Choroid plexus epithelial cell (primary cell): ENCODE results near the gene ARFRP1.
"Not testable (repeated sequence)": the region's sequence is repeated elsewhere in the genome, so short reads cannot be mapped to it uniquely, and the experiment has no call there.

Source experiments
- DNase-seq: peaks from one replicate; pipeline ENCODE4 v3.0.0-alpha.2; 2010; ENCODE audit warnings: low read depth
- H3K4me3 ChIP-seq: 2 replicates; pipeline ENCODE4 v1.5.1; 2011; ENCODE audit warnings: low read depth, mild to moderate bottlenecking, control low read depth, low read length, moderate library complexity
- TF ChIP-seq, protein P1 (sequence below): conservative IDR thresholded peaks from 2 replicates; pipeline ENCODE4 v1.5.1; 2011; ENCODE audit warnings: low read depth, mild to moderate bottlenecking, control low read depth, inconsistent platforms, low read length, moderate library complexity

ARFRP1 gene

DNA sequence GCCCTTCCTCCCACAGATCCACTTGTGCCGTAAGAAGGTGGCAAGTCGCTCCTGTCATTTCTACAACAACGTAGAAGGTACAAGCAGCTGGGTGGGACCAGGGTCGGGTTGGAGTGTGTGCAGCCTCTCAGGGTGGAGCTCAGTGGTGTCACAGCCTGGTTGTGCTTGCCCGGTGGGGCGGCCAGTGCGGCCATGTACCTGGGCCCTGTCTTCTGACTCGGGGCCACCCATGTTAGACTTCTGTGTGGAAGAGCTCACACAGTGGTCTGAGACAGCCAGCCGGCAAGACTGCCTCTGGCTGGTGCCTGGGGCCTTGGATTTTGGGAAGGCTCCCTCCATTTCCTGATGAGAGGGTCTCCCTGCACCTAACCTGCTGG is 45.0 kb downstream of the ARFRP1 start:
- TF ChIP-seq, protein P1, sequence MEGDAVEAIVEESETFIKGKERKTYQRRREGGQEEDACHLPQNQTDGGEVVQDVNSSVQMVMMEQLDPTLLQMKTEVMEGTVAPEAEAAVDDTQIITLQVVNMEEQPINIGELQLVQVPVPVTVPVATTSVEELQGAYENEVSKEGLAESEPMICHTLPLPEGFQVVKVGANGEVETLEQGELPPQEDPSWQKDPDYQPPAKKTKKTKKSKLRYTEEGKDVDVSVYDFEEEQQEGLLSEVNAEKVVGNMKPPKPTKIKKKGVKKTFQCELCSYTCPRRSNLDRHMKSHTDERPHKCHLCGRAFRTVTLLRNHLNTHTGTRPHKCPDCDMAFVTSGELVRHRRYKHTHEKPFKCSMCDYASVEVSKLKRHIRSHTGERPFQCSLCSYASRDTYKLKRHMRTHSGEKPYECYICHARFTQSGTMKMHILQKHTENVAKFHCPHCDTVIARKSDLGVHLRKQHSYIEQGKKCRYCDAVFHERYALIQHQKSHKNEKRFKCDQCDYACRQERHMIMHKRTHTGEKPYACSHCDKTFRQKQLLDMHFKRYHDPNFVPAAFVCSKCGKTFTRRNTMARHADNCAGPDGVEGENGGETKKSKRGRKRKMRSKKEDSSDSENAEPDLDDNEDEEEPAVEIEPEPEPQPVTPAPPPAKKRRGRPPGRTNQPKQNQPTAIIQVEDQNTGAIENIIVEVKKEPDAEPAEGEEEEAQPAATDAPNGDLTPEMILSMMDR: no peak
- no peak for DNase-seq
- H3K4me3 ChIP-seq: no peak overlapping the region

DNA sequence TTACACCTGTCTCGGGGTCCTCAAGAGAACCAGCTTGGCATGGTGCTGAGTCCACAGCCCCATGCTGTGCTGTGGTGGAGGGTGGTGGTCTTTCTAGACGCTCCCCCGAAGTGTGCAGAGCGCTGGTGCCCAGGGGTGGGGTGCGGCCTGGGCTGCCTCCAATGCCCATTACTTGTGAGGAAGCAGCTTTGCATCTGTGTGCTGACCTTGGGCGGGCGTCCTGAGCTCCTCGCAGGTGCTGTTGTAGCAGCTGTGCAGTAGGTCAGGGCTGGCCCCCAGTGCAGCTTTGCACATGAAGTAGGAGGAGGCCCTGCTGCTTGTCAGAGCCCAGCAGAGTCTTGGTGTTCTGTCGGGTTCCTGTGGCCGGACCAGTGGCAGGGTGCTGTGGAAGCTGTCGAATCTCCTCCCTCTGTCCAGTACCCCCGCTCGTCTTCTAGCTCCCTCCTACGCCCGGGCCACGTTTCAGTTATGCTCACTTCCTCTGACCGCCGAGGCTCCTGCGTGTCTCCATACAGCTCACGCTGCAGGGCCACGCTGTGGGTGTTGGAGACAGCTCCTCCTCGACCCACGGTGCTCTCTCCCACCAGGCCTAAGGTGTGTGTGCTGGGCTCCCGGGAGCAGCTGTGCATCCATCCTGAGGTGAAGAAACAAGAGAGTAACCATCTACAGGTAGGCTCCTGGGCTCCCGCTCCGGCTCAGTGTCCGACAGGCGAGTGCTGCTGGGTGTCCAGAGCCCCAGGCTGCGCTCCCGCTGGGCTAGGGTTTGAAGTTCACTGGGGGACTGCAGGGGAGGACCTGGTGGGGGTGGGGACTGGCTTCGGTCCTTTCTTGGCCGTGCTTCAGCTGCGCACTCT is 45.6 kb downstream of the ARFRP1 start:
- TF ChIP-seq, protein P1: no peak

DNA sequence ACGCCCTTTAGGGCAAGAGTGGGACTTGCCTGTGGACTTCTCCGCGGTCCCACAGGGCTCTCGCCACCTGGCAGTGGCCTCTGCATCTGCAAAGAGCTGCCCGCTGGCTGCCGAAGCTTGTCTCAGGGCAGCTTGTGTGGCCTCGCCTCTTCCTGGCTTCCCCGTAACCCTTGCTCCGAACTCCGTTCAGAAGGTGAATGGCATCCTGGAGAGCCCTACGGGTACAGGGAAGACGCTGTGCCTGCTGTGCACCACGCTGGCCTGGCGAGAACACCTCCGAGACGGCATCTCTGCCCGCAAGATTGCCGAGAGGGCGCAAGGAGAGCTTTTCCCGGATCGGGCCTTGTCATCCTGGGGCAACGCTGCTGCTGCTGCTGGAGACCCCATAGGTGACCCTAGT is 46.7 kb downstream of the ARFRP1 start:
- no peak for DNase-seq
- no peak overlapping the region for H3K4me3 ChIP-seq
- TF ChIP-seq, protein P1: no peak

More for the DNA sequence above, 45.6 kb downstream of the ARFRP1 start:
- no peak overlapping the region for H3K4me3 ChIP-seq
- no peak for DNase-seq

DNA sequence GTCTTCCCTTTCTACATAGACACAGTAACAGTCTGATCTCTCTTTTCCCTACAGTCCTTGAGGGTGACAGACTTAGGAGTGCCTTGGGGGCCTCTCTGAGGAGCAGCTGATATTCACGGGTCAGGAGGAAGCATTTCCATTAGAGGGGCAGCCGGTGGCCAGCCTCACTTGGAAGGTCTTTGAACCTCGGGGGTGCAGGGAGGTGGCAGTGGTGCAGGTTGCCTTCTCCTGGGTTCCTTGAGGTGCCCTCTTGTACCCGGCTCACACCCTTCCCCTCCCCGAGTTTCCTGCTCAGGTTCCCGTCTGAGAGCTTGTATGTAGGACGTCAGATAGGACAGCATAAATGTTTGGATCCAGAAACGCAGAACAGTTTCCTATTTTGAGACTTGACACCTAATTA is 47.2 kb downstream of the ARFRP1 start:
- DNase-seq: no peak
- TF ChIP-seq, protein P1: no peak
- no peak overlapping the region for H3K4me3 ChIP-seq

DNA sequence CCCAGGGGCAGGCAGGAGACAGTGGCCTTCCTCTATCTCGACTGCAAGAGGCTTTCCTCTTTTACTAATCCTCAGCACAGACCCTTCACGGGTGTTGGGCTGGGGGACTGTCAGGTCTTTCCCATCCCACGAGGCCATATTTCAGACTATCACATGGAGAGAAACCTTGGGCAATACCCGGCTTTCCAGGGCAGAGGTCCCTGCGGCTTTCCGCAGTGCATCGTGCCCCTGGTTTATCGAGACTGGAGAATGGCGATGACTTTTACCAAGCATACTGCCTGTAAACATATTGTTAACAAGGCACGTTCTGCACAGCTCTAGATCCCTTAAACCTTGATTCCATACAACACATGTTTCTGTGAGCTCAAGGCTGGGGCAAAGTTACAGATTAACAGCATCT is 47.6 kb downstream of the ARFRP1 start:
- H3K4me3 ChIP-seq, DNase-seq: not testable (repeated sequence)

DNA sequence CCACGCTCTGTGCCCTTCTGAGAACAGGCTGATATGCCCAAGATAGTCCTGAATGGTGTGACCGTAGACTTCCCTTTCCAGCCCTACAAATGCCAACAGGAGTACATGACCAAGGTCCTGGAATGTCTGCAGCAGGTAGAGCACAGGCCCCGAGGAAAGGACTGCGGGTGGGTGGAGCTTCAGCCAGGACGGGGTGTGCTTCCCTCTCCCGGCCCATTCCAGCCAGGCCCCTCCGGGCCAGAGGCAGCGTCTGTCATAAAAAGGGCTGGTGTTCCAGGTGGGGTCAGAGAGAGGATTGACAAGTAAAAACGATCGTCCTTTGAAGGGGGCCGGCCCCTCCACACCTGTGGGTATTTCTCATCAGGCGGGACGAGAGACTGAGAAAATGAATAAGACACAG is 48.4 kb downstream of the ARFRP1 start:
- TF ChIP-seq, protein P1: no peak
- peak overlapping the region; percentile 96 for H3K4me3 ChIP-seq
- DNase-seq: no peak

DNA sequence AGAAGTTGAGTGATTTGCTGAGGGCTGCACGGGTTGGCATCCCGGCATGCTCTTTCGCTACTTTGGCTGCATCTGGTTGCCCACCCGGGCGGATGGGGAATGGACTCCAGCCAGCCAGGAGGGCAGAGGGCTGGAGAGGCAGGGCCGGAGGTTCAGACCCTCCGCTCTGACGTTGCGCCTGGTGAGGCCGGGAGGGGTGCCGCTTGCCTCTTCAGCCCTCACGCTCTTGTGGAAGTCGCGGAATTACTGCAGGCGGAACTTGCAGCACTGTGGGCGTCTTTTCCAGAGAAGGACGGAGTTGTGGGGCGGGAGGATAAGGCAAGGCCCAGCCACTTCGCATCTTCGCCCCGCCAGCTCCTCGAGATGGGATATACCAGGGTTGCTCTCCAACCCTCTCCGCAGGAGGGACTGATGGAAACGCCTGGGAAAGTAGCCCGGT is 49.0 kb downstream of the ARFRP1 start:
- TF ChIP-seq, protein P1: no peak
- peak; percentile 65 for DNase-seq
- H3K4me3 ChIP-seq: peak overlapping the region; percentile 96
